Calu3 (cell line): ENCODE measurements around the gene TMEM201. TPM values are rescaled to one million over a fixed set of nuclear protein-coding genes. Genes with fewer than 3 reads are reported as not detected.

ENCODE experiments used
- BruUV-seq: library from RNA; stranded (reverse); fragments of 400-500 nt; replicated peaks from 2 replicates; lab custom pipeline; 2021; lab: Mats Ljungman, UMichigan
- CTCF ChIA-PET: fragments of 300-600 bp; sonication (Branson Sonifier 250); formaldehyde crosslinking; loops from one replicate; lab custom pipeline; 2022; ENCODE audit warnings: antibody characterized with exemption; lab: Charles Lee
- DNase-seq: peaks from one replicate; pipeline ENCODE4 v3.0.0; 2022
- H3K27ac Mint-ChIP-seq: one replicate; pipeline ENCODE4 v1.8.0; 2022; ENCODE audit warnings: mixed read lengths; ENCODE audit not compliant: unreplicated experiment
- H3K27me3 Mint-ChIP-seq: one replicate; pipeline ENCODE4 v1.8.0; 2022; ENCODE audit warnings: mixed read lengths; ENCODE audit not compliant: unreplicated experiment
- H3K36me3 Mint-ChIP-seq: one replicate; pipeline ENCODE4 v1.8.0; 2022; ENCODE audit warnings: mild to moderate bottlenecking, moderate library complexity, mixed read lengths; ENCODE audit not compliant: insufficient read depth, unreplicated experiment
- H3K4me1 Mint-ChIP-seq: one replicate; pipeline ENCODE4 v1.8.0; 2022; ENCODE audit warnings: mild to moderate bottlenecking, low read depth, mixed read lengths; ENCODE audit not compliant: unreplicated experiment
- H3K4me3 Mint-ChIP-seq: one replicate; pipeline ENCODE4 v1.8.0; 2022; ENCODE audit warnings: mild to moderate bottlenecking, low read depth, moderate library complexity, mixed read lengths; ENCODE audit not compliant: unreplicated experiment
- H3K9me3 Mint-ChIP-seq: one replicate; pipeline ENCODE4 v1.8.0; 2022; ENCODE audit warnings: low read depth, mixed read lengths; ENCODE audit not compliant: unreplicated experiment
- intact Hi-C: fragments of 100-400 bp; cut with micrococcal nuclease; formaldehyde crosslinking; loops from one replicate; pipeline ENCODE4 v1.10.0; 2022; ENCODE audit not compliant: unreplicated experiment
- total RNA-seq: library from RNA; stranded (reverse); gene quantifications from 2 replicates; pipeline ENCODE4 v1.2.3, GENCODE V29; 2022
- TF ChIP-seq, protein P1 (sequence below): fragments of 200-600 bp; IDR thresholded peaks from one replicate; pipeline ENCODE4 v1.8.0; 2022; ENCODE audit warnings: antibody characterized with exemption; ENCODE audit not compliant: unreplicated experiment

Gene TMEM201
- total RNA-seq, 1 experiment from 2014 or later, result 18.5 TPM

- no TSS peak for BruUV-seq
- intact Hi-C loops, result no loop called here
- Mint-ChIP-seq H3K27me3 (peaks cover 73% of the 10 kb centered on the region), H3K4me1 (no peaks in the 10 kb centered on the region), H3K36me3 (no peaks in the 10 kb centered on the region), H3K27ac (no peak overlapping the region), H3K4me3 (no peak overlapping the region), H3K9me3 (no peaks in the 10 kb centered on the region)
- TF ChIP-seq, protein P1, sequence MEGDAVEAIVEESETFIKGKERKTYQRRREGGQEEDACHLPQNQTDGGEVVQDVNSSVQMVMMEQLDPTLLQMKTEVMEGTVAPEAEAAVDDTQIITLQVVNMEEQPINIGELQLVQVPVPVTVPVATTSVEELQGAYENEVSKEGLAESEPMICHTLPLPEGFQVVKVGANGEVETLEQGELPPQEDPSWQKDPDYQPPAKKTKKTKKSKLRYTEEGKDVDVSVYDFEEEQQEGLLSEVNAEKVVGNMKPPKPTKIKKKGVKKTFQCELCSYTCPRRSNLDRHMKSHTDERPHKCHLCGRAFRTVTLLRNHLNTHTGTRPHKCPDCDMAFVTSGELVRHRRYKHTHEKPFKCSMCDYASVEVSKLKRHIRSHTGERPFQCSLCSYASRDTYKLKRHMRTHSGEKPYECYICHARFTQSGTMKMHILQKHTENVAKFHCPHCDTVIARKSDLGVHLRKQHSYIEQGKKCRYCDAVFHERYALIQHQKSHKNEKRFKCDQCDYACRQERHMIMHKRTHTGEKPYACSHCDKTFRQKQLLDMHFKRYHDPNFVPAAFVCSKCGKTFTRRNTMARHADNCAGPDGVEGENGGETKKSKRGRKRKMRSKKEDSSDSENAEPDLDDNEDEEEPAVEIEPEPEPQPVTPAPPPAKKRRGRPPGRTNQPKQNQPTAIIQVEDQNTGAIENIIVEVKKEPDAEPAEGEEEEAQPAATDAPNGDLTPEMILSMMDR, result no peak
- CTCF ChIA-PET, result interaction anchor here (0.7 kb wide), 2 partner anchors 160 to 1258 kb away, joined by 3 to 5 read pairs; no protein-coding TSS in a partner anchor
- no peak for DNase-seq
These were observed 66.4 kb downstream of the TMEM201 start for GRCh38 chr1:9654834-9655723.

DNA sequence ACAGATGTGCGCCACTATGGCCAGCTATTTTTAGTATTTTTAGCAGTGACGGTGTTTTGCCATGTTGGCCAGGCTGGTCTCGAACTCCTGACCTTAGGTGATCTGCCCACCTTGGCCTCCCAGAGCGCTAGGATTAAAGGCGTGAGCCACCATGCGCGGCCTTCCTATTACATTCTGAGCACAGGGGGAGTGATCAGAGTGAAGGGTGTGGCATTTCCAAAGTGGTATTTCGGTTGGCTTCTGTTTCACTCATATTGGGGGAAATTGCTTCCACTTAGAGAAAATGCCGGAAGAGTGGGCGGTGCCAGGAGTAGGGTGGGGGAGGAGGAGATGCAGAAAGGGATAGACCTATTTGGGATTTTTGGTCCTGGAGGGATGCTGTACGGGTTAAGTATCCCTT, 67.1 kb downstream of the TMEM201 start:
- H3K27ac Mint-ChIP-seq, result no peak overlapping the region
- peaks cover 66% of the 10 kb centered on the region for H3K27me3 Mint-ChIP-seq
- TF ChIP-seq, protein P1, result no peak
- H3K4me3 Mint-ChIP-seq, result no peak overlapping the region
- no peaks in the 10 kb centered on the region for H3K9me3 Mint-ChIP-seq
- CTCF ChIA-PET, result no interaction called here
- intact Hi-C loops, result no loop called here
- no TSS peak for BruUV-seq
- H3K36me3 Mint-ChIP-seq, result no peaks in the 10 kb centered on the region
- no peaks in the 10 kb centered on the region for H3K4me1 Mint-ChIP-seq
- no peak for DNase-seq

DNA sequence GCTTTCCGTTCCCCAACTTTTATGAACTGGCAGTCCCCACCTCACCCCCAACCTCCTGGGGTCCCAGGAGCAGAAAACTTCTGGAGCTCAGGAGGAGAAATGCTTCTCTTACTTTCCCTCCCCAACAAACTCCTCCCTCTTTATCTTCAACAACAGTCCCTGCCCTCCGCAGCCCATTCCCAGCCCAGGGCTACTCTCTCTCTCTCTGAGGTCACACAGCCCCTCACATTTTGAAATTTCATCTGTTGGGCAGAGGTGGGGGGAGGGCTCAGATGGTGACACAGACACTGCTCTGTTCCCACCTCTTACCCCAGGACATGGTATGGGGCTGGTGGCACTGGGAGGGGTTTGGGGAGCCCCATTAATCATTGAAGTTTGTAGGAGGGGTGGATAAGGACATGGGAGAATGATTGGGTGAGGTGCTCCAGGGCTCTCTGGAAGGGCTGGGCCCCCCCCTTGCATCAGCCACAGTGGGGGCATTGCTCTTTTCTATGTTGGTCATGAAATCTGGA, 68.9 kb downstream of the TMEM201 start:
- Mint-ChIP-seq H3K4me1 (no peaks in the 10 kb centered on the region), H3K27me3 (peaks cover 48% of the 10 kb centered on the region), H3K9me3 (no peaks in the 10 kb centered on the region), H3K36me3 (no peaks in the 10 kb centered on the region), H3K27ac (no peak overlapping the region), H3K4me3 (no peak overlapping the region)
- no peak for DNase-seq
- CTCF ChIA-PET, result interaction anchor here (0.6 to 0.7 kb wide), 2 partner anchors 211 to 461 kb away, joined by 3 to 4 read pairs; no protein-coding TSS in a partner anchor
- no TSS peak for BruUV-seq
- intact Hi-C loops, result no loop called here
- TF ChIP-seq, protein P1, result no peak

- intact Hi-C loops, result no loop called here
- no peaks in the 10 kb centered on the region for H3K36me3 Mint-ChIP-seq
- H3K4me3 Mint-ChIP-seq, result no peak overlapping the region
- H3K27me3 Mint-ChIP-seq, result peaks cover 42% of the 10 kb centered on the region
- no peaks in the 10 kb centered on the region for H3K9me3 Mint-ChIP-seq
- no peak overlapping the region for H3K27ac Mint-ChIP-seq
- CTCF ChIA-PET, result interaction anchor here (0.6 to 0.7 kb wide), 2 partner anchors 210 to 462 kb away, joined by 3 to 4 read pairs; no protein-coding TSS in a partner anchor
- no TSS peak for BruUV-seq
- no peaks in the 10 kb centered on the region for H3K4me1 Mint-ChIP-seq
- no peak for DNase-seq
- TF ChIP-seq, protein P1, result no peak
These were observed 69.5 kb downstream of the TMEM201 start for GRCh38 chr1:9658199-9658598.
